GM23338 (cell line): Measurements from ENCODE around the gene PSD4. TPM values are rescaled to one million over a fixed set of nuclear protein-coding genes. Genes with fewer than 3 reads are reported as not detected.

Experiments
- ATAC-seq: fragments of 200-7000 bp; cut with Tn5 transposase; 3 replicates; pipeline ENCODE4 v1.9.1; 2020
- DNase-seq: peaks from one replicate; pipeline ENCODE4 v3.0.0-alpha.2; 2015; ENCODE audit warnings: low spot score
- H2AFZ ChIP-seq: fragments of 200-600 bp; sonication (generic); 2 replicates; pipeline ENCODE4 v1.8.0; 2016; ENCODE audit warnings: antibody characterized with exemption, mild to moderate bottlenecking, moderate library complexity
- H3F3A ChIP-seq: fragments of 200-600 bp; sonication (generic); replicated peaks from 2 replicates; pipeline ENCODE4 v1.8.0; 2017; ENCODE audit warnings: antibody characterized with exemption, mixed run types, low read depth
- H3K27ac ChIP-seq: fragments of 200-600 bp; sonication (generic); 2 replicates; pipeline ENCODE4 v1.6.1; 2016; ENCODE audit warnings: low read depth
- H3K27me3 ChIP-seq: fragments of 200-600 bp; sonication (generic); 2 replicates; pipeline ENCODE4 v1.8.0; 2016; ENCODE audit warnings: mild to moderate bottlenecking, mixed run types, moderate library complexity; ENCODE audit not compliant: insufficient read depth
- H3K36me3 ChIP-seq: fragments of 200-600 bp; sonication (generic); 2 replicates; pipeline ENCODE4 v1.8.0; 2016; ENCODE audit warnings: mild to moderate bottlenecking; ENCODE audit not compliant: insufficient read depth
- H3K4me1 ChIP-seq: fragments of 200-600 bp; sonication (generic); 2 replicates; pipeline ENCODE4 v1.8.0; 2016; ENCODE audit warnings: mild to moderate bottlenecking, moderate library complexity; ENCODE audit not compliant: insufficient read depth
- H3K4me2 ChIP-seq: fragments of 200-600 bp; sonication (generic); 2 replicates; pipeline ENCODE4 v1.7.1; 2017; ENCODE audit warnings: mixed run types
- H3K4me3 ChIP-seq: fragments of 200-600 bp; sonication (generic); 2 replicates; pipeline ENCODE4 v1.6.1; 2016; ENCODE audit warnings: mixed run types
- H3K79me2 ChIP-seq: fragments of 200-600 bp; sonication (generic); replicated peaks from 2 replicates; pipeline ENCODE4 v1.8.0; 2017; ENCODE audit warnings: mild to moderate bottlenecking; ENCODE audit not compliant: insufficient read depth
- H3K9me2 ChIP-seq: fragments of 200-600 bp; sonication (generic); 2 replicates; pipeline ENCODE4 v1.8.0; 2017; ENCODE audit not compliant: insufficient read depth
- H4K20me1 ChIP-seq: fragments of 200-600 bp; sonication (generic); replicated peaks from 2 replicates; pipeline ENCODE4 v1.8.0; 2017; ENCODE audit warnings: mild to moderate bottlenecking; ENCODE audit not compliant: insufficient read depth
- H3K27ac Mint-ChIP-seq: 2 replicates; pipeline ENCODE4 v1.8.0; 2020; ENCODE audit warnings: inconsistent platforms, mild to moderate bottlenecking, moderate library complexity, mixed read lengths
- H3K27me3 Mint-ChIP-seq: 3 replicates; pipeline ENCODE4 v1.8.0; 2022; ENCODE audit warnings: low read depth, mild to moderate bottlenecking, moderate library complexity, mixed read lengths, inconsistent platforms; ENCODE audit not compliant: insufficient read depth, poor library complexity
- H3K36me3 Mint-ChIP-seq: 3 replicates; pipeline ENCODE4 v1.8.0; 2021; ENCODE audit warnings: low read depth, mild to moderate bottlenecking, inconsistent platforms, moderate library complexity, mixed read lengths
- H3K4me1 Mint-ChIP-seq: 3 replicates; pipeline ENCODE4 v1.8.0; 2020; ENCODE audit warnings: mild to moderate bottlenecking, inconsistent platforms, mixed read lengths
- H3K4me3 Mint-ChIP-seq: 3 replicates; pipeline ENCODE4 v1.8.0; 2021; ENCODE audit warnings: moderate library complexity, mild to moderate bottlenecking, inconsistent platforms, mixed read lengths
- H3K9me3 Mint-ChIP-seq: 3 replicates; pipeline ENCODE4 v1.8.0; 2020; ENCODE audit warnings: moderate library complexity, mild to moderate bottlenecking, inconsistent platforms, mixed read lengths
- EZH2 ChIP-seq: fragments of 200-600 bp; sonication (generic); IDR thresholded peaks from one replicate; pipeline ENCODE4 v1.8.0; 2017; ENCODE audit warnings: antibody characterized with exemption, mild to moderate bottlenecking, low read depth; ENCODE audit not compliant: unreplicated experiment
- JUNB ChIP-seq: IDR thresholded peaks from one replicate; pipeline ENCODE4 v1.6.1; 2016; ENCODE audit warnings: antibody characterized with exemption; ENCODE audit not compliant: unreplicated experiment
- NANOG ChIP-seq: IDR thresholded peaks from 2 replicates; pipeline ENCODE4 v1.6.1; 2016; ENCODE audit warnings: antibody characterized with exemption, borderline replicate concordance
- POLR2AphosphoS5 ChIP-seq: IDR thresholded peaks from 2 replicates; pipeline ENCODE4 v1.6.1; 2016; ENCODE audit warnings: antibody characterized with exemption, low read depth
- polyA plus RNA-seq: library from polyadenylated mRNA; unstranded; fragments of >200 nt; fragmentation: Nextera tagmentation; extraction: Ambion mirVana; gene quantifications from 2 replicates; pipeline ENCODE4 v1.2.1, GENCODE V29; 2016
- total RNA-seq: library from RNA; depleted of rRNA; stranded (reverse); fragments of >200 nt; shearing (Covaris generic); gene quantifications from 2 replicates; pipeline ENCODE4 v1.2.3, GENCODE V29; 2014
- TF ChIP-seq, protein P1 (sequence below): fragments of 250-450 bp; sonication (Bioruptor Pico); IDR thresholded peaks from 2 replicates; pipeline ENCODE4 v1.5.0; 2020; ENCODE audit warnings: mild to moderate bottlenecking, moderate library complexity
- TF ChIP-seq, protein P2 (sequence below): IDR thresholded peaks from 2 replicates; pipeline ENCODE4 v1.6.1; 2016; ENCODE audit warnings: antibody characterized with exemption
- TF ChIP-seq, protein P3 (sequence below), 2 experiments: fragments of 200-600 bp in 1 of 2; sonication (generic) in 1 of 2; conservative IDR thresholded peaks; 2 replicates each; pipeline versions ENCODE4 v1.5.1 to v1.6.1; 2016 to 2017; ENCODE audit warnings: antibody characterized with exemption in 2 of 2, low read depth in 2 of 2, mild to moderate bottlenecking in 2 of 2, moderate library complexity in 1 of 2

Gene PSD4
- total and polyA plus RNA-seq, 2 experiments from 2014 or later = 0.06 to 0.66 TPM

DNA sequence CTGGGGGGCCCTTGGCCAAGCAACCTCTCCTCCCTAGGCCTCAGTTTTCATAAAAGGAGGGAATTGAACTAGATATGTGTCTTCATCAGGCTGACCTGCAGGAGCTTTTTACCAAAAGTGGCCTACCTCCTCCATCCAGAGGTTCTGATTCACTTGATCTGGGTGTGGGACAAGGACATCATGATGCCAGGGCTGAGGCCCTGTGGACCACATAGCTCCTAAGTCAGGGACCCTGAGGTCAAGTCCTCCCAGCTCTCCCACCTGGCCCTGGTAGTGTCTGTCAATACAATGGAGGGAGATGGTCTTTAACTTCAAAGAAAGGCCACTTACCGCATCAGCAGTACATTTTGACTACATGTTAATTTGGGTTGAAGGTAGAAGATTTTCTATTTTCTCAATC, 35.9 kb upstream of the PSD4 start (continued):
- TF ChIP-seq, protein P1, sequence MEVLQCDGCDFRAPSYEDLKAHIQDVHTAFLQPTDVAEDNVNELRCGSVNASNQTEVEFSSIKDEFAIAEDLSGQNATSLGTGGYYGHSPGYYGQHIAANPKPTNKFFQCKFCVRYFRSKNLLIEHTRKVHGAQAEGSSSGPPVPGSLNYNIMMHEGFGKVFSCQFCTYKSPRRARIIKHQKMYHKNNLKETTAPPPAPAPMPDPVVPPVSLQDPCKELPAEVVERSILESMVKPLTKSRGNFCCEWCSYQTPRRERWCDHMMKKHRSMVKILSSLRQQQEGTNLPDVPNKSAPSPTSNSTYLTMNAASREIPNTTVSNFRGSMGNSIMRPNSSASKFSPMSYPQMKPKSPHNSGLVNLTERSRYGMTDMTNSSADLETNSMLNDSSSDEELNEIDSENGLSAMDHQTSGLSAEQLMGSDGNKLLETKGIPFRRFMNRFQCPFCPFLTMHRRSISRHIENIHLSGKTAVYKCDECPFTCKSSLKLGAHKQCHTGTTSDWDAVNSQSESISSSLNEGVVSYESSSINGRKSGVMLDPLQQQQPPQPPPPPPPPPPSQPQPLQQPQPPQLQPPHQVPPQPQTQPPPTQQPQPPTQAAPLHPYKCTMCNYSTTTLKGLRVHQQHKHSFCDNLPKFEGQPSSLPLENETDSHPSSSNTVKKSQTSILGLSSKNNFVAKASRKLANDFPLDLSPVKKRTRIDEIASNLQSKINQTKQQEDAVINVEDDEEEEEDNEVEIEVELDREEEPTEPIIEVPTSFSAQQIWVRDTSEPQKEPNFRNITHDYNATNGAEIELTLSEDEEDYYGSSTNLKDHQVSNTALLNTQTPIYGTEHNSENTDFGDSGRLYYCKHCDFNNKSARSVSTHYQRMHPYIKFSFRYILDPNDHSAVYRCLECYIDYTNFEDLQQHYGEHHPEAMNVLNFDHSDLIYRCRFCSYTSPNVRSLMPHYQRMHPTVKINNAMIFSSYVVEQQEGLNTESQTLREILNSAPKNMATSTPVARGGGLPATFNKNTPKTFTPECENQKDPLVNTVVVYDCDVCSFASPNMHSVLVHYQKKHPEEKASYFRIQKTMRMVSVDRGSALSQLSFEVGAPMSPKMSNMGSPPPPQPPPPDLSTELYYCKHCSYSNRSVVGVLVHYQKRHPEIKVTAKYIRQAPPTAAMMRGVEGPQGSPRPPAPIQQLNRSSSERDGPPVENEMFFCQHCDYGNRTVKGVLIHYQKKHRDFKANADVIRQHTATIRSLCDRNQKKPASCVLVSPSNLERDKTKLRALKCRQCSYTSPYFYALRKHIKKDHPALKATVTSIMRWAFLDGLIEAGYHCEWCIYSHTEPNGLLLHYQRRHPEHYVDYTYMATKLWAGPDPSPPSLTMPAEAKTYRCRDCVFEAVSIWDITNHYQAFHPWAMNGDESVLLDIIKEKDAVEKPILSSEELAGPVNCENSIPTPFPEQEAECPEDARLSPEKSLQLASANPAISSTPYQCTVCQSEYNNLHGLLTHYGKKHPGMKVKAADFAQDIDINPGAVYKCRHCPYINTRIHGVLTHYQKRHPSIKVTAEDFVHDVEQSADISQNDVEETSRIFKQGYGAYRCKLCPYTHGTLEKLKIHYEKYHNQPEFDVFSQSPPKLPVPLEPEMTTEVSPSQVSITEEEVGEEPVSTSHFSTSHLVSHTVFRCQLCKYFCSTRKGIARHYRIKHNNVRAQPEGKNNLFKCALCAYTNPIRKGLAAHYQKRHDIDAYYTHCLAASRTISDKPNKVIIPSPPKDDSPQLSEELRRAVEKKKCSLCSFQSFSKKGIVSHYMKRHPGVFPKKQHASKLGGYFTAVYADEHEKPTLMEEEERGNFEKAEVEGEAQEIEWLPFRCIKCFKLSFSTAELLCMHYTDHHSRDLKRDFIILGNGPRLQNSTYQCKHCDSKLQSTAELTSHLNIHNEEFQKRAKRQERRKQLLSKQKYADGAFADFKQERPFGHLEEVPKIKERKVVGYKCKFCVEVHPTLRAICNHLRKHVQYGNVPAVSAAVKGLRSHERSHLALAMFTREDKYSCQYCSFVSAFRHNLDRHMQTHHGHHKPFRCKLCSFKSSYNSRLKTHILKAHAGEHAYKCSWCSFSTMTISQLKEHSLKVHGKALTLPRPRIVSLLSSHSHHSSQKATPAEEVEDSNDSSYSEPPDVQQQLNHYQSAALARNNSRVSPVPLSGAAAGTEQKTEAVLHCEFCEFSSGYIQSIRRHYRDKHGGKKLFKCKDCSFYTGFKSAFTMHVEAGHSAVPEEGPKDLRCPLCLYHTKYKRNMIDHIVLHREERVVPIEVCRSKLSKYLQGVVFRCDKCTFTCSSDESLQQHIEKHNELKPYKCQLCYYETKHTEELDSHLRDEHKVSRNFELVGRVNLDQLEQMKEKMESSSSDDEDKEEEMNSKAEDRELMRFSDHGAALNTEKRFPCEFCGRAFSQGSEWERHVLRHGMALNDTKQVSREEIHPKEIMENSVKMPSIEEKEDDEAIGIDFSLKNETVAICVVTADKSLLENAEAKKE (CRISPR knock-in tag) = no peak
- TF ChIP-seq NANOG (no peak), EZH2 (no peak), JUNB (no peak)
- TF ChIP-seq, protein P2, sequence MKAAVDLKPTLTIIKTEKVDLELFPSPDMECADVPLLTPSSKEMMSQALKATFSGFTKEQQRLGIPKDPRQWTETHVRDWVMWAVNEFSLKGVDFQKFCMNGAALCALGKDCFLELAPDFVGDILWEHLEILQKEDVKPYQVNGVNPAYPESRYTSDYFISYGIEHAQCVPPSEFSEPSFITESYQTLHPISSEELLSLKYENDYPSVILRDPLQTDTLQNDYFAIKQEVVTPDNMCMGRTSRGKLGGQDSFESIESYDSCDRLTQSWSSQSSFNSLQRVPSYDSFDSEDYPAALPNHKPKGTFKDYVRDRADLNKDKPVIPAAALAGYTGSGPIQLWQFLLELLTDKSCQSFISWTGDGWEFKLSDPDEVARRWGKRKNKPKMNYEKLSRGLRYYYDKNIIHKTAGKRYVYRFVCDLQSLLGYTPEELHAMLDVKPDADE = no peak

DNA sequence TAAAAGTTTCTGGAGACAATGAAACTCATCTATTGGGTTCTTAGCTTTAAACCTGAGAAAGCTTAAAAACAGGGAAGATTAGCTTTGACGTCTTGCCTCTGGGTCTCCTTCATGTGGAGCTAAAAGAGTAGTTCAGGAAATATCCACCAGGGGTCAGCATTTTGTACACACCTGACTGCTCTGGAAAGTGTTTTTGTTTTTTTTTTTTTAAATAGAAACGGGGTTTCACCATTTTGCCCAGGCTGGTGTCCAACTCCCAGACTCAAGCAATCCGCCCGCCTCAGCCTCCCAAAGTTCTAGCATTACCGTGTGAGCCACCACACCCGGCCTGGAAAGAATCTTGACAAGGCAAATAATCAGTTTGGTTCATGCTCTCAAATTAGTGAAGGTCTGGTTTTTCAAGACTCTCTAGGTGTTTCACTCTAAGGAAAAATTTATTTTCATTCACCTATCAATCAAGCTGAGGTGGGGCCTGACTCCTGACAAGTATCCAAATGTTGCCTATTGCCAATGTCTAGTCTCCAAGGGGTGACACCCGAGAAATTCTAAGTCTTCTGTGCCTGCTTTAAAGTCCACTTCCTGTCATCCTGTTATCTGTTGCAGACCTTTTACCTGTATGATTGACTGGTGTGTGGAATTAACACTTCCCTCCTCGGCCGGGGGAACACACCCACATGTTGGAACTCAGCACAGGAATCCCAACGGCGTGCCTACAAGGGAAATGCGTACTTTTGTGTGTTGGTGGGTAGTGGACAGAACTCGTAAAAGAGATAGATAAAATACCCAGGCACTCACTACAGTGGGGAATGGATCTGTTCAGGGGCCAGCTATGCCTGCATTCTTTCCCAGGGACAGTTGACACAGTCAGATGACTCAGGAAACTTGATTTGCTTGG, 35.1 kb upstream of the PSD4 start:
- DNase-seq (peak; percentile 84), ATAC-seq (peak; percentile 76)
- Histone ChIP-seq H3K79me2 (no peaks in the 10 kb centered on the region), H3K27ac (no peak overlapping the region), H3K4me1 (no peaks in the 10 kb centered on the region), H3K9me2 (no peaks in the 10 kb centered on the region), H4K20me1 (no peaks in the 10 kb centered on the region), H3F3A (no peaks in the 10 kb centered on the region), H3K4me2 (no peak overlapping the region), H3K27me3 (no peaks in the 10 kb centered on the region), H3K4me3 (no peak overlapping the region), H2AFZ (peak overlapping the region; percentile 15; the same call in 1 of the 2 replicates), H3K36me3 (no peaks in the 10 kb centered on the region)
- TF ChIP-seq POLR2AphosphoS5 = no peak
- TF ChIP-seq, protein P3, sequence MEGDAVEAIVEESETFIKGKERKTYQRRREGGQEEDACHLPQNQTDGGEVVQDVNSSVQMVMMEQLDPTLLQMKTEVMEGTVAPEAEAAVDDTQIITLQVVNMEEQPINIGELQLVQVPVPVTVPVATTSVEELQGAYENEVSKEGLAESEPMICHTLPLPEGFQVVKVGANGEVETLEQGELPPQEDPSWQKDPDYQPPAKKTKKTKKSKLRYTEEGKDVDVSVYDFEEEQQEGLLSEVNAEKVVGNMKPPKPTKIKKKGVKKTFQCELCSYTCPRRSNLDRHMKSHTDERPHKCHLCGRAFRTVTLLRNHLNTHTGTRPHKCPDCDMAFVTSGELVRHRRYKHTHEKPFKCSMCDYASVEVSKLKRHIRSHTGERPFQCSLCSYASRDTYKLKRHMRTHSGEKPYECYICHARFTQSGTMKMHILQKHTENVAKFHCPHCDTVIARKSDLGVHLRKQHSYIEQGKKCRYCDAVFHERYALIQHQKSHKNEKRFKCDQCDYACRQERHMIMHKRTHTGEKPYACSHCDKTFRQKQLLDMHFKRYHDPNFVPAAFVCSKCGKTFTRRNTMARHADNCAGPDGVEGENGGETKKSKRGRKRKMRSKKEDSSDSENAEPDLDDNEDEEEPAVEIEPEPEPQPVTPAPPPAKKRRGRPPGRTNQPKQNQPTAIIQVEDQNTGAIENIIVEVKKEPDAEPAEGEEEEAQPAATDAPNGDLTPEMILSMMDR (conservative IDR thresholded peaks at IDR 0.05; ENCODE audit: low read depth in 2 of 2) = peak; percentile 71 to 78
- Mint-ChIP-seq H3K27me3 (no peaks in the 10 kb centered on the region), H3K4me1 (no peaks in the 10 kb centered on the region), H3K36me3 (no peaks in the 10 kb centered on the region), H3K9me3 (no peaks in the 10 kb centered on the region), H3K4me3 (no peak overlapping the region), H3K27ac (no peak overlapping the region)
